GM12891 (cell line): Measurements from ENCODE around the gene OTOF.

Experiments
- PAX5 ChIP-seq: IDR thresholded peaks from 2 replicates; pipeline ENCODE4 v1.6.1; 2011; ENCODE audit warnings: low read length, moderate library complexity, mild to moderate bottlenecking; ENCODE audit not compliant: insufficient read depth, severe bottlenecking
- POLR2A ChIP-seq: IDR thresholded peaks from 2 replicates; pipeline ENCODE4 v1.6.1; 2011; ENCODE audit warnings: low read depth, low read length, control low read depth
- POLR2AphosphoS5 ChIP-seq: IDR thresholded peaks from 2 replicates; pipeline ENCODE4 v1.6.1; 2011; ENCODE audit warnings: low read depth, low read length, control low read depth
- POU2F2 ChIP-seq: IDR thresholded peaks from 2 replicates; pipeline ENCODE4 v1.6.1; 2011; ENCODE audit warnings: low read depth, mild to moderate bottlenecking, control low read depth, low read length, moderate library complexity
- SPI1 ChIP-seq: IDR thresholded peaks from 2 replicates; pipeline ENCODE4 v1.6.1; 2011; ENCODE audit warnings: low read depth, low read length, control low read depth
- TAF1 ChIP-seq: IDR thresholded peaks from 2 replicates; pipeline ENCODE4 v1.6.1; 2011; ENCODE audit warnings: low read depth, low read length, control low read depth

- TF ChIP-seq POLR2A (no peak), SPI1 (no peak), POLR2AphosphoS5 (no peak), TAF1 (no peak), PAX5 (no peak), POU2F2 (no peak)
These were observed 2.1 kb upstream of the OTOF start for GRCh38 chr2:26479789-26480565.
